Neutrophil (primary cell): ENCODE measurements around the gene NOD2.

Experiments used
- H3K27ac ChIP-seq: fragments of 200-600 bp; sonication (generic); 2 replicates; pipeline ENCODE4 v1.5.1; 2016; ENCODE audit warnings: mild to moderate bottlenecking, moderate library complexity
- H3K27me3 ChIP-seq: fragments of 200-600 bp; sonication (generic); 2 replicates; pipeline ENCODE4 v1.6.0; 2016; ENCODE audit warnings: mild to moderate bottlenecking
- H3K36me3 ChIP-seq: fragments of 200-600 bp; sonication (generic); 2 replicates; pipeline ENCODE4 v1.5.1; 2017
- H3K4me1 ChIP-seq, 2 experiments: fragments of 200-600 bp in 1 of 2; sonication (generic) in 1 of 2; 1 replicate in 1 of 2; 2 replicates in 1 of 2; pipeline versions ENCODE4 v1.5.1 to v1.6.1; 2013 to 2016; ENCODE audit warnings: low read depth in 1 of 2, low read length in 1 of 2, mild to moderate bottlenecking in 1 of 2, moderate library complexity in 1 of 2; ENCODE audit not compliant: control insufficient read depth in 1 of 2, insufficient read depth in 1 of 2
- H3K4me3 ChIP-seq, 2 experiments: fragments of 200-600 bp in 1 of 2; sonication (generic) in 1 of 2; 1 replicate in 1 of 2; 2 replicates in 1 of 2; pipeline ENCODE4 v1.5.1; 2013 to 2016; ENCODE audit warnings: low read depth in 1 of 2, low read length in 1 of 2, mild to moderate bottlenecking in 1 of 2, moderate library complexity in 1 of 2
- H3K9me3 ChIP-seq: fragments of 200-600 bp; sonication (generic); 2 replicates; pipeline ENCODE4 v1.5.1; 2016
- CTCF ChIP-seq: fragments of 200-600 bp; sonication (generic); IDR thresholded peaks from 2 replicates; pipeline ENCODE4 v1.5.1; 2016; ENCODE audit warnings: antibody characterized with exemption

The NOD2 gene

GRCh38 chr16:50692999-50693781, at the start of gene NOD2:
NOD2 (plus strand) TSS chr16:50693606; CDS start chr16:50699496, 5,890 bp downstream.
- TF ChIP-seq CTCF: no peak
- peak within 1 kb of the TSS; percentile 68 to 91 for H3K4me3 ChIP-seq
- H3K27me3 ChIP-seq: no peaks in the 10 kb centered on the region
- peaks cover 67 to 73% of the 10 kb centered on the region in 2 experiments for H3K4me1 ChIP-seq
- H3K27ac ChIP-seq: peak within 1 kb of the TSS; percentile 90
- no peaks in the 10 kb centered on the region for H3K36me3 ChIP-seq
- H3K9me3 ChIP-seq: no peaks in the 10 kb centered on the region

GRCh38 chr16:50644245-50644644, 49.2 kb upstream of the NOD2 start:
- peaks cover 5 to 7% of the 10 kb centered on the region in 2 experiments for H3K4me1 ChIP-seq
- H3K4me3 ChIP-seq: no peak overlapping the region
- no peak for TF ChIP-seq CTCF
- no peak overlapping the region for H3K27ac ChIP-seq
- no peaks in the 10 kb centered on the region for H3K9me3 ChIP-seq
- H3K36me3 ChIP-seq: no peaks in the 10 kb centered on the region
- H3K27me3 ChIP-seq: no peaks in the 10 kb centered on the region

- Histone ChIP-seq H3K9me3 (no peaks in the 10 kb centered on the region), H3K36me3 (no peaks in the 10 kb centered on the region), H3K4me1 (peaks cover 5 to 7% of the 10 kb centered on the region in 2 experiments), H3K27ac (no peak overlapping the region), H3K27me3 (no peaks in the 10 kb centered on the region), H3K4me3 (no peak overlapping the region)
- TF ChIP-seq CTCF: no peak
Observed at GRCh38 chr16:50644729-50645128, 48.7 kb upstream of the NOD2 start.

- H3K4me1 ChIP-seq: peaks cover 5 to 7% of the 10 kb centered on the region in 2 experiments
- H3K4me3 ChIP-seq: no peak overlapping the region
- no peaks in the 10 kb centered on the region for H3K9me3 ChIP-seq
- no peaks in the 10 kb centered on the region for H3K27me3 ChIP-seq
- no peak overlapping the region for H3K27ac ChIP-seq
- no peak for TF ChIP-seq CTCF
- H3K36me3 ChIP-seq: no peaks in the 10 kb centered on the region
Observed at GRCh38 chr16:50645563-50646220, 47.7 kb upstream of the NOD2 start.

- H3K27me3 ChIP-seq: no peaks in the 10 kb centered on the region
- H3K4me3 ChIP-seq: no peak overlapping the region
- no peak overlapping the region for H3K27ac ChIP-seq
- H3K36me3 ChIP-seq: no peaks in the 10 kb centered on the region
- no peaks in the 10 kb centered on the region for H3K9me3 ChIP-seq
- TF ChIP-seq CTCF: no peak
- peaks cover 5 to 7% of the 10 kb centered on the region in 2 experiments for H3K4me1 ChIP-seq
Observed at GRCh38 chr16:50646345-50646744, 47.1 kb upstream of the NOD2 start.
